Measurements from ENCODE around the gene CSRNP3. TPM values are rescaled to one million over a fixed set of nuclear protein-coding genes. Genes with fewer than 3 reads are reported as not detected.

The CSRNP3 gene
- total RNA-seq, 1 donor from 2014 or later = 1.5 TPM

- no peaks in the 10 kb centered on the region for H3K9me3 Mint-ChIP-seq (ENCODE audit: unreplicated experiment)
- no peaks in the 10 kb centered on the region for H3K36me3 Mint-ChIP-seq (ENCODE audit: unreplicated experiment)
- no peak for DNase-seq (ENCODE audit: extremely low spot score, unreplicated experiment)
- H3K27me3 Mint-ChIP-seq (ENCODE audit: unreplicated experiment) = peaks cover 3% of the 10 kb centered on the region
- no peak for TF ChIP-seq CTCF (IDR thresholded peaks at IDR 0.05)
- no peak overlapping the region for H3K4me3 Mint-ChIP-seq (ENCODE audit: unreplicated experiment)
- no peak overlapping the region for H3K27ac Mint-ChIP-seq (ENCODE audit: unreplicated experiment)
- no peaks in the 10 kb centered on the region for H3K4me1 Mint-ChIP-seq (ENCODE audit: unreplicated experiment)
Observed at GRCh38 chr2:165561516-165561915, 92.0 kb downstream of the CSRNP3 start.

GRCh38 chr2:165562233-165562632, 92.7 kb downstream of the CSRNP3 start:
- DNase-seq (ENCODE audit: extremely low spot score, unreplicated experiment) = no peak
- Mint-ChIP-seq H3K4me1 (ENCODE audit: unreplicated experiment) (no peaks in the 10 kb centered on the region), H3K9me3 (ENCODE audit: unreplicated experiment) (no peaks in the 10 kb centered on the region), H3K36me3 (ENCODE audit: unreplicated experiment) (no peaks in the 10 kb centered on the region), H3K4me3 (ENCODE audit: unreplicated experiment) (no peak overlapping the region), H3K27ac (ENCODE audit: unreplicated experiment) (no peak overlapping the region), H3K27me3 (ENCODE audit: unreplicated experiment) (peaks cover 3% of the 10 kb centered on the region)
- no peak for TF ChIP-seq CTCF (IDR thresholded peaks at IDR 0.05)

GRCh38 chr2:165563468-165564225, 94.1 kb downstream of the CSRNP3 start:
- DNase-seq (ENCODE audit: extremely low spot score, unreplicated experiment) = no peak
- Mint-ChIP-seq H3K9me3 (ENCODE audit: unreplicated experiment) (no peaks in the 10 kb centered on the region), H3K36me3 (ENCODE audit: unreplicated experiment) (no peaks in the 10 kb centered on the region), H3K27me3 (ENCODE audit: unreplicated experiment) (peaks cover 3% of the 10 kb centered on the region), H3K4me3 (ENCODE audit: unreplicated experiment) (no peak overlapping the region), H3K27ac (ENCODE audit: unreplicated experiment) (no peak overlapping the region), H3K4me1 (ENCODE audit: unreplicated experiment) (no peaks in the 10 kb centered on the region)
- TF ChIP-seq CTCF (IDR thresholded peaks at IDR 0.05) = peak; percentile 16

GRCh38 chr2:165566008-165566407, 96.5 kb downstream of the CSRNP3 start:
- no peak overlapping the region for H3K4me3 Mint-ChIP-seq (ENCODE audit: unreplicated experiment)
- H3K27me3 Mint-ChIP-seq (ENCODE audit: unreplicated experiment) = no peaks in the 10 kb centered on the region
- H3K4me1 Mint-ChIP-seq (ENCODE audit: unreplicated experiment) = no peaks in the 10 kb centered on the region
- no peak overlapping the region for H3K27ac Mint-ChIP-seq (ENCODE audit: unreplicated experiment)
- no peak for TF ChIP-seq CTCF (IDR thresholded peaks at IDR 0.05)
- DNase-seq (ENCODE audit: extremely low spot score, unreplicated experiment) = no peak
- no peaks in the 10 kb centered on the region for H3K36me3 Mint-ChIP-seq (ENCODE audit: unreplicated experiment)
- no peaks in the 10 kb centered on the region for H3K9me3 Mint-ChIP-seq (ENCODE audit: unreplicated experiment)

- no peak for TF ChIP-seq CTCF (IDR thresholded peaks at IDR 0.05)
- Mint-ChIP-seq H3K27ac (ENCODE audit: unreplicated experiment) (no peak overlapping the region), H3K36me3 (ENCODE audit: unreplicated experiment) (no peaks in the 10 kb centered on the region), H3K27me3 (ENCODE audit: unreplicated experiment) (peaks cover 2% of the 10 kb centered on the region), H3K4me1 (ENCODE audit: unreplicated experiment) (no peaks in the 10 kb centered on the region), H3K4me3 (ENCODE audit: unreplicated experiment) (no peak overlapping the region), H3K9me3 (ENCODE audit: unreplicated experiment) (no peaks in the 10 kb centered on the region)
- no peak for DNase-seq (ENCODE audit: extremely low spot score, unreplicated experiment)
Observed at GRCh38 chr2:165567273-165567672, 97.8 kb downstream of the CSRNP3 start.
